A549 (cell line): Measurements from ENCODE around the gene MAP2K7. TPM values are rescaled to one million over a fixed set of nuclear protein-coding genes. Genes with fewer than 3 reads are reported as not detected.

Experiments
- ATAC-seq, 2 experiments: fragments of 200-7000 bp in 1 of 2; fragments of >200 bp in 1 of 2; cut with Nextera tagmentation in 1 of 2; cut with Tn5 transposase in 1 of 2; 3 replicates each; pipeline versions ENCODE4 v1.8.0 to v1.9.1; 2018 to 2020; ENCODE audit warnings: mild to moderate bottlenecking in 1 of 2, moderate library complexity in 1 of 2
- CTCF ChIA-PET: fragments of 300-600 bp; sonication (Branson Sonifier 250); formaldehyde crosslinking; extraction: SDS; loops from one replicate; lab custom pipeline; 2021; ENCODE audit warnings: antibody characterized with exemption, inconsistent platforms; lab: Yijun Ruan, JAX
- POLR2A ChIA-PET: fragments of 350-600 bp; formaldehyde crosslinking; extraction: SDS; loops from one replicate; lab custom pipeline; 2021; ENCODE audit warnings: antibody characterized with exemption, inconsistent platforms; lab: Yijun Ruan, JAX
- DNase-seq, 2 experiments: peaks; one replicate each; pipeline versions ENCODE4 v3.0.0 to v3.0.0-alpha.2; 2011 to 2016; ENCODE audit warnings: low read depth in 1 of 2, low spot score in 1 of 2
- FAIRE-seq: peaks from 2 replicates; lab custom pipeline; 2011; peaks lifted over from hg19 to GRCh38; lab: Jason Lieb, UNC
- H3K27ac ChIP-seq, 2 experiments: fragments of >200 bp; sonication (Bioruptor Twin); formaldehyde crosslinking; 3 replicates each; pipeline ENCODE4 v1.5.1; 2016 to 2017
- H3K4me1 ChIP-seq: fragments of >200 bp; sonication (Bioruptor Twin); formaldehyde crosslinking; 3 replicates; pipeline ENCODE4 v1.6.1; 2016
- H3K4me2 ChIP-seq: fragments of >200 bp; sonication (Bioruptor Twin); formaldehyde crosslinking; 3 replicates; pipeline ENCODE4 v1.6.1; 2016
- H3K4me3 ChIP-seq: fragments of >200 bp; sonication (Bioruptor Twin); formaldehyde crosslinking; 3 replicates; pipeline ENCODE4 v1.5.1; 2016
- H3K9me3 ChIP-seq: fragments of >200 bp; sonication (Bioruptor Twin); formaldehyde crosslinking; 3 replicates; pipeline ENCODE4 v1.6.1; 2016
- ATOH8 ChIP-seq: fragments of 250-450 bp; sonication (Bioruptor Pico); IDR thresholded peaks from 2 replicates; pipeline ENCODE4 v1.5.0; 2020; ENCODE audit warnings: low read depth, mild to moderate bottlenecking, moderate library complexity
- CBX8 ChIP-seq: fragments of 200-600 bp; sonication (generic); IDR thresholded peaks from 2 replicates; pipeline ENCODE4 v1.6.1; 2016
- CEBPB ChIP-seq, 2 experiments: fragments of >200 bp in 1 of 2; sonication (Bioruptor Twin) in 1 of 2; formaldehyde crosslinking in 1 of 2; IDR thresholded peaks; 2 replicates each; pipeline ENCODE4 v1.6.1; 2012 to 2016
- CTCF ChIP-seq: fragments of >200 bp; sonication (Bioruptor Twin); formaldehyde crosslinking; IDR thresholded peaks from 3 replicates; pipeline ENCODE4 v1.5.1; 2016
- E2F6 ChIP-seq: IDR thresholded peaks from 2 replicates; pipeline ENCODE4 v1.6.1; 2012; ENCODE audit warnings: low read depth, borderline replicate concordance
- EHF ChIP-seq: fragments of 250-450 bp; sonication (Bioruptor Pico); IDR thresholded peaks from 2 replicates; pipeline ENCODE4 v1.5.0; 2020; ENCODE audit warnings: mild to moderate bottlenecking
- EP300 ChIP-seq, 2 experiments: fragments of >200 bp; sonication (Bioruptor Twin); formaldehyde crosslinking; IDR thresholded peaks; 2 replicates in 1 of 2; 3 replicates in 1 of 2; pipeline ENCODE4 v1.6.1; 2016 to 2017
- ESRRA ChIP-seq: fragments of 150-350 bp; IDR thresholded peaks from 2 replicates; pipeline ENCODE4 v1.6.1; 2014; ENCODE audit warnings: mild to moderate bottlenecking, low read length, borderline replicate concordance
- FOSB ChIP-seq: fragments of 250-450 bp; sonication (Bioruptor Pico); IDR thresholded peaks from 2 replicates; pipeline ENCODE4 v1.5.0; 2020; ENCODE audit warnings: mild to moderate bottlenecking, moderate library complexity
- FOXS1 ChIP-seq: fragments of 250-450 bp; sonication (Bioruptor Pico); IDR thresholded peaks from 2 replicates; pipeline ENCODE4 v1.5.0; 2020; ENCODE audit warnings: mild to moderate bottlenecking, moderate library complexity
- GATA3 ChIP-seq: IDR thresholded peaks from 2 replicates; pipeline ENCODE4 v1.6.1; 2012; ENCODE audit warnings: borderline replicate concordance
- HDAC2 ChIP-seq: fragments of 200-600 bp; sonication (generic); IDR thresholded peaks from 2 replicates; pipeline ENCODE4 v1.6.1; 2016
- HEYL ChIP-seq: fragments of 250-450 bp; sonication (Bioruptor Pico); IDR thresholded peaks from 2 replicates; pipeline ENCODE4 v1.8.0; 2021; ENCODE audit warnings: mild to moderate bottlenecking, moderate library complexity
- JUN ChIP-seq, 2 experiments: fragments of >200 bp; sonication (Bioruptor Twin); formaldehyde crosslinking; IDR thresholded peaks; 2 replicates in 1 of 2; 3 replicates in 1 of 2; pipeline ENCODE4 v1.6.1; 2016 to 2017
- MAFK ChIP-seq: fragments of 450-650 bp; IDR thresholded peaks from 2 replicates; pipeline ENCODE4 v1.6.1; 2014; ENCODE audit not compliant: partially characterized antibody
- MAZ ChIP-seq: fragments of 150-350 bp; IDR thresholded peaks from 2 replicates; pipeline ENCODE4 v1.6.1; 2014; ENCODE audit warnings: antibody characterized with exemption, low read depth, low read length, borderline replicate concordance
- PBX3 ChIP-seq: IDR thresholded peaks from 2 replicates; pipeline ENCODE4 v1.6.1; 2012
- RAD21 ChIP-seq, 2 experiments: fragments of >200 bp in 1 of 2; sonication (Bioruptor Twin) in 1 of 2; formaldehyde crosslinking in 1 of 2; IDR thresholded peaks in 1 of 2; conservative IDR thresholded peaks in 1 of 2; 2 replicates in 1 of 2; 3 replicates in 1 of 2; pipeline ENCODE4 v1.6.1; 2012 to 2018; ENCODE audit warnings: inconsistent platforms in 1 of 2
- REST ChIP-seq: fragments of 200-600 bp; sonication (generic); IDR thresholded peaks from 2 replicates; pipeline ENCODE4 v1.6.1; 2016; ENCODE audit warnings: antibody characterized with exemption, mild to moderate bottlenecking, moderate library complexity
- SMC3 ChIP-seq: fragments of >200 bp; sonication (Bioruptor Twin); formaldehyde crosslinking; IDR thresholded peaks from 3 replicates; pipeline ENCODE4 v1.6.1; 2018; ENCODE audit warnings: inconsistent platforms
- SREBF2 ChIP-seq: fragments of 450-650 bp; IDR thresholded peaks from 2 replicates; pipeline ENCODE4 v1.6.1; 2014; ENCODE audit warnings: mild to moderate bottlenecking, moderate library complexity
- TFCP2L1 ChIP-seq: fragments of 250-450 bp; sonication (Bioruptor Pico); IDR thresholded peaks from 2 replicates; pipeline ENCODE4 v1.5.0; 2021; ENCODE audit warnings: mild to moderate bottlenecking
- USF2 ChIP-seq: fragments of 450-650 bp; IDR thresholded peaks from 2 replicates; pipeline ENCODE4 v1.6.1; 2014; ENCODE audit warnings: antibody characterized with exemption
- ZC3H11A ChIP-seq: fragments of 450-650 bp; IDR thresholded peaks from 2 replicates; pipeline ENCODE4 v1.6.1; 2014; ENCODE audit warnings: antibody characterized with exemption, mild to moderate bottlenecking
- ZFP36 ChIP-seq: fragments of 450-650 bp; IDR thresholded peaks from 2 replicates; pipeline ENCODE4 v1.6.1; 2014; ENCODE audit warnings: borderline replicate concordance; ENCODE audit not compliant: partially characterized antibody
- ZNF302 ChIP-seq: fragments of 250-450 bp; sonication (Bioruptor Pico); IDR thresholded peaks from 2 replicates; pipeline ENCODE4 v1.9.0; 2021; ENCODE audit warnings: inconsistent platforms, mild to moderate bottlenecking, moderate library complexity
- ZSCAN20 ChIP-seq: fragments of 250-450 bp; sonication (Bioruptor Pico); IDR thresholded peaks from 2 replicates; pipeline ENCODE4 v1.8.0; 2022; ENCODE audit warnings: mild to moderate bottlenecking, moderate library complexity
- WGBS: methylation state at CpG from one replicate; pipeline ENCODE4 v1.1.6; 2017; ENCODE audit errors: missing lambda C conversion rate; 5-methylcytosine and 5-hydroxymethylcytosine counted together
- polyA plus RNA-seq, 4 experiments: library from polyadenylated mRNA; depleted of rRNA in 3 of 4; stranded (reverse); fragments of >200 nt; fragmentation: RNase III in 1 of 4; extraction: RNeasy Plus Mini Kit Qiagen cat#74134 plus additional on column Dnase treatment in 1 of 4; gene quantifications; 2 replicates in 3 of 4; 3 replicates in 1 of 4; pipeline ENCODE4 v1.2.3, GENCODE V29; 2011 to 2017

MAP2K7 gene
- polyA plus RNA-seq, 2 of the 4 experiments (the other 2 are of a cell fraction), result 5.5 to 19.4 TPM

- no peak overlapping the region for H3K4me2 ChIP-seq
- ATAC-seq (no peak), DNase-seq (no peak), FAIRE-seq (no peak)
- no peak overlapping the region for H3K27ac ChIP-seq
- no peaks in the 10 kb centered on the region for H3K4me1 ChIP-seq
- no peak for TF ChIP-seq ATOH8 (CRISPR knock-in tag)
- no peak for TF ChIP-seq ESRRA
- no peak for TF ChIP-seq SREBF2
- no peak for TF ChIP-seq EP300 (IDR thresholded peaks at IDR 0.05)
- TF ChIP-seq SMC3, result no peak
- TF ChIP-seq USF2, result no peak
- TF ChIP-seq HDAC2, result no peak
- no peak for TF ChIP-seq ZFP36
- no peak for TF ChIP-seq ZC3H11A
- no peak for TF ChIP-seq FOXS1 (CRISPR knock-in tag)
- TF ChIP-seq HEYL, result no peak
- no peak for TF ChIP-seq MAZ
- TF ChIP-seq JUN (IDR thresholded peaks at IDR 0.05), result no peak
- no peak for TF ChIP-seq CBX8
- no peak for TF ChIP-seq TFCP2L1
- no peak for TF ChIP-seq ZSCAN20
- no peak for TF ChIP-seq ZNF302 (CRISPR knock-in tag)
- ChIA-PET POLR2A (no interaction called here), CTCF (interaction anchor here (2.4 kb wide), 1 partner anchor 28 kb away, joined by 14 read pairs; no protein-coding TSS in a partner anchor)
- H3K4me3 ChIP-seq, result no peak overlapping the region
- 89% methylated on average over 6 of the region's 11 CpGs for WGBS
- H3K9me3 ChIP-seq, result no peaks in the 10 kb centered on the region
Observed at GRCh38 chr19:7897292-7897691, 6.4 kb upstream of the MAP2K7 start.

GRCh38 chr19:7898967-7899366 lies 4.7 kb upstream of the MAP2K7 start:
- POLR2A ChIA-PET, result no interaction called here
- CTCF ChIA-PET, result interaction anchor here (0.9 to 2.6 kb wide), 4 partner anchors 13 to 218 kb away, joined by 3 to 13 read pairs (median 4); partner anchors contain the start of gene TRAPPC5
- ATAC-seq, result no peak
- no peak for DNase-seq
- no peak overlapping the region for H3K4me3 ChIP-seq
- H3K9me3 ChIP-seq, result no peaks in the 10 kb centered on the region
- H3K4me1 ChIP-seq, result no peaks in the 10 kb centered on the region
- FAIRE-seq, result no peak
- 83% methylated on average over 12 of the region's 16 CpGs for WGBS
- H3K4me2 ChIP-seq, result no peak overlapping the region
- H3K27ac ChIP-seq, result no peak overlapping the region
- TF ChIP-seq GATA3 (no peak), CTCF (no peak), MAFK (no peak), E2F6 (no peak), MAZ (no peak), ZSCAN20 (no peak), ATOH8 (CRISPR knock-in tag) (no peak), HEYL (no peak), ESRRA (no peak), FOSB (CRISPR knock-in tag) (no peak), EHF (CRISPR knock-in tag) (no peak), JUN (IDR thresholded peaks at IDR 0.05) (no peak), PBX3 (no peak), RAD21 (conservative IDR thresholded peaks at IDR 0.05 in 1 of 2, IDR thresholded peaks at IDR 0.05 in 1 of 2) (no peak), REST (no peak), ZFP36 (no peak), CEBPB (IDR thresholded peaks at IDR 0.05) (no peak)
